Measurements from ENCODE around the gene SPRYD3. TPM values are rescaled to one million over a fixed set of nuclear protein-coding genes. Genes with fewer than 3 reads are reported as not detected.

Gene SPRYD3
- total RNA-seq, 1 experiment from 2014 or later, result 47.5 TPM

- no TSS peak for BruUV-seq (replicated peaks)
- Histone ChIP-seq H3K9me2 (ENCODE audit: insufficient read depth) (no peaks in the 10 kb centered on the region), H3K4me3 (replicated peaks in 1 of 2; ENCODE audit: low read depth in 1 of 2, low read length in 2 of 2) (peak overlapping the region; percentile 81 to 83; a peak in 3 of 4 replicates), H3K27ac (ENCODE audit: low read depth, low read length) (peak overlapping the region; percentile 97), H3K9me3 (ENCODE audit: control insufficient read depth in 1 of 2, insufficient read depth in 1 of 2, low read depth in 1 of 2, low read length in 2 of 2) (no peaks in the 10 kb centered on the region), H2AFZ (ENCODE audit: low read depth, low read length, poor library complexity, severe bottlenecking) (no peak overlapping the region), H4K20me1 (ENCODE audit: insufficient read depth) (no peaks in the 10 kb centered on the region), H3K27me3 (ENCODE audit: insufficient read depth, low read length) (no peaks in the 10 kb centered on the region), H3K9ac (ENCODE audit: low read length) (0 out of 2 replicates have a peak overlapping the region, but pooled peaks have one; percentile 93), H3K79me2 (ENCODE audit: insufficient read depth, low read length) (peaks cover under 1% of the 10 kb centered on the region; the same call in 1 of the 2 replicates), H3K4me1 (ENCODE audit: control insufficient read depth in 1 of 2, insufficient read depth in 2 of 2, low read length in 2 of 2) (peaks cover 43 to 67% of the 10 kb centered on the region in 2 experiments), H3K36me3 (ENCODE audit: control insufficient read depth in 1 of 2, insufficient read depth in 2 of 2, low read length in 2 of 2) (no peaks in the 10 kb centered on the region; a peak in 1 of 4 replicates), H3K4me2 (ENCODE audit: low read length) (peak overlapping the region; percentile 90)
- DNase-seq (ENCODE audit: low read depth, low spot score) (no peak), ATAC-seq (no peak)
- POLR2A ChIA-PET, result interaction anchor here (1.1 to 3.0 kb wide), 2 partner anchors 9 to 39 kb away, joined by 3 to 14 read pairs; partner anchors contain the start of gene EIF4B
- CTCF ChIA-PET, result interaction anchor here (1.4 to 2.3 kb wide), 4 partner anchors 9 to 54 kb away, joined by 4 to 9 read pairs (median 5); no protein-coding TSS in a partner anchor
- TF ChIP-seq RAD21 (IDR thresholded peaks at IDR 0.05; ENCODE audit: low read depth) (no peak), EGR1 (IDR thresholded peaks at IDR 0.05; ENCODE audit: low read depth) (no peak), CTCF (IDR thresholded peaks at IDR 0.05 in 2 of 3, conservative IDR thresholded peaks at IDR 0.05 in 1 of 3; ENCODE audit: borderline replicate concordance in 1 of 3, insufficient read depth in 1 of 3, low read depth in 2 of 3, low read length in 2 of 3) (no peak), CBX3 (IDR thresholded peaks at IDR 0.05; ENCODE audit: low read depth) (no peak), POLR2A (IDR thresholded peaks at IDR 0.05; ENCODE audit: borderline replicate concordance, extremely low read depth, insufficient read depth, insufficient read length) (no peak), POLR2AphosphoS5 (IDR thresholded peaks at IDR 0.05; ENCODE audit: low read depth, low read length) (no peak), CEBPB (IDR thresholded peaks at IDR 0.05; ENCODE audit: low read depth) (no peak), JUND (IDR thresholded peaks at IDR 0.05) (no peak), ZBTB33 (IDR thresholded peaks at IDR 0.05; ENCODE audit: extremely low read depth, insufficient replicate concordance, low read length) (no peak)
- intact Hi-C loops (cut with micrococcal nuclease), result loop anchor here (5.0 kb wide), 2 partner anchors 38 to 322 kb away; partner anchors contain the start of gene EIF4B
- RAD21 ChIA-PET (ENCODE audit: low non-redundant PET in 1 of 2, low total read pairs in 2 of 2, uncharacterized antibody in 2 of 2, unreplicated experiment in 2 of 2), result no interaction called here
These were observed 34.1 kb downstream of the SPRYD3 start for GRCh38 chr12:53044896-53045695.
